DMS153 (cell line): ENCODE measurements around the gene KLHDC7A.
"Not testable (repeated sequence)": the region's sequence is repeated elsewhere in the genome, so short reads cannot be mapped to it uniquely, and the experiment has no call there.

ENCODE experiments used
- DNase-seq: peaks from one replicate; lab custom pipeline; 2025; lab: John Stamatoyannopoulos, UW

Gene KLHDC7A

GRCh38 chr1:18480315-18481189, at the start of gene KLHDC7A:
Gene KLHDC7A (plus strand): TSS chr1:18480930. CDS start chr1:18480982, 52 bp downstream.
- DNase-seq = peak; percentile 76

- no peak for DNase-seq
Measured at GRCh38 chr1:18434041-18434440, 46.7 kb upstream of the KLHDC7A start.

- DNase-seq = no peak
Measured at GRCh38 chr1:18440385-18441226, 40.1 kb upstream of the KLHDC7A start.

GRCh38 chr1:18443587-18444520, 36.9 kb upstream of the KLHDC7A start:
- DNase-seq = no peak

- DNase-seq = no peak
Measured at GRCh38 chr1:18444563-18444962, 36.2 kb upstream of the KLHDC7A start.

GRCh38 chr1:18446751-18447150, 34.0 kb upstream of the KLHDC7A start:
- no peak for DNase-seq

- DNase-seq = no peak
Measured at GRCh38 chr1:18447509-18448220, 33.1 kb upstream of the KLHDC7A start.

GRCh38 chr1:18448889-18449288, 31.8 kb upstream of the KLHDC7A start:
- no peak for DNase-seq

- peak; percentile 37 for DNase-seq
Measured at GRCh38 chr1:18452550-18452949, 28.2 kb upstream of the KLHDC7A start.

GRCh38 chr1:18458133-18459092, 22.3 kb upstream of the KLHDC7A start:
- no peak for DNase-seq

- no peak for DNase-seq
Measured at GRCh38 chr1:18461656-18462055, 19.1 kb upstream of the KLHDC7A start.

- DNase-seq = not testable (repeated sequence)
Measured at GRCh38 chr1:18462517-18462916, 18.2 kb upstream of the KLHDC7A start.

GRCh38 chr1:18463063-18463462, 17.7 kb upstream of the KLHDC7A start:
- no peak for DNase-seq

- peak; percentile 52 for DNase-seq
Measured at GRCh38 chr1:18463984-18464664, 16.6 kb upstream of the KLHDC7A start.

GRCh38 chr1:18464665-18465050, 16.1 kb upstream of the KLHDC7A start:
- DNase-seq = no peak

GRCh38 chr1:18466676-18467075, 14.1 kb upstream of the KLHDC7A start:
- DNase-seq = no peak

- DNase-seq = no peak
Measured at GRCh38 chr1:18468570-18468969, 12.2 kb upstream of the KLHDC7A start.

GRCh38 chr1:18469514-18469913, 11.2 kb upstream of the KLHDC7A start:
- DNase-seq = no peak

GRCh38 chr1:18470671-18471355, 9.9 kb upstream of the KLHDC7A start:
- DNase-seq = no peak
